H1 (cell line): Measurements from ENCODE around the gene SLC25A48. TPM values are rescaled to one million over a fixed set of nuclear protein-coding genes. Genes with fewer than 3 reads are reported as not detected.

Experiments used
- BACH1 ChIP-seq: IDR thresholded peaks from 2 replicates; pipeline ENCODE4 v1.6.1; 2012; ENCODE audit warnings: low read length, improper control_type of control experiment
- BCL11A ChIP-seq, 2 experiments: IDR thresholded peaks; one replicate each; pipeline ENCODE4 v1.6.1; 2011; ENCODE audit warnings: low read depth in 2 of 2, low read length in 2 of 2, mild to moderate bottlenecking in 2 of 2
- CBX8 ChIP-seq: fragments of 300-800, 300-1000 bp; sonication (generic); IDR thresholded peaks from 2 replicates; pipeline ENCODE4 v1.7.1; 2016; ENCODE audit warnings: low read depth, low read length, borderline replicate concordance
- EZH2 ChIP-seq: fragments of 200-600 bp; sonication (generic); IDR thresholded peaks from 2 replicates; pipeline ENCODE4 v1.7.1; 2012; ENCODE audit warnings: low read depth, mild to moderate bottlenecking, moderate library complexity, low read length, inconsistent platforms; ENCODE audit not compliant: severe bottlenecking
- JUND ChIP-seq: IDR thresholded peaks from 2 replicates; pipeline ENCODE4 v1.6.1; 2011; ENCODE audit warnings: mild to moderate bottlenecking, improper control_type of control experiment, low read length
- RNF2 ChIP-seq: fragments of 200-900, 300-1000 bp; sonication (generic); IDR thresholded peaks from 2 replicates; pipeline ENCODE4 v1.7.1; 2016; ENCODE audit warnings: borderline replicate concordance, low read depth, mild to moderate bottlenecking, antibody characterized with exemption, low read length; ENCODE audit not compliant: poor library complexity, severe bottlenecking; ENCODE audit errors: missing control alignments
- RXRA ChIP-seq: IDR thresholded peaks from 2 replicates; pipeline ENCODE4 v1.6.1; 2011; ENCODE audit warnings: low read depth, mild to moderate bottlenecking, low read length, moderate library complexity; ENCODE audit not compliant: insufficient read depth
- SP1 ChIP-seq: IDR thresholded peaks from 2 replicates; pipeline ENCODE4 v1.6.1; 2011; ENCODE audit warnings: low read depth, low read length
- TCF12 ChIP-seq: IDR thresholded peaks from 2 replicates; pipeline ENCODE4 v1.6.1; 2011; ENCODE audit warnings: low read depth, mild to moderate bottlenecking, low read length
- polyA plus RNA-seq, 7 experiments: library from polyadenylated mRNA; depleted of rRNA in 3 of 7; stranded (reverse) in 5 of 7; unstranded in 2 of 7; fragments of >200 nt in 5 of 7; fragments of 200-250 nt in 2 of 7; gene quantifications; 1 replicate in 5 of 7; 2 replicates in 1 of 7; 4 replicates in 1 of 7; pipeline versions ENCODE4 v1.2.1 to v1.2.3, GENCODE V29; 2011 to 2013; ENCODE audit warnings: missing spikeins in 2 of 7, mixed read lengths in 2 of 7
- total RNA-seq: library from RNA; stranded (reverse); fragmentation: NEBNext Ultra II Directional; extraction: Animal tissue kit (Norgen Biotek cat#: 25700); gene quantifications from 2 replicates; pipeline ENCODE4 v1.2.1, GENCODE V29; 2021

SLC25A48 gene
- total and polyA plus RNA-seq, 2 of the 8 experiments (the other 6 are each of a cell fraction or from before 2014, with no cell fraction given), result 1.3 to 1.8 TPM

- TF ChIP-seq RXRA (no peak), CBX8 (no peak), EZH2 (no peak), RNF2 (no peak), TCF12 (peak; percentile 98), BACH1 (peak; percentile 73), BCL11A (IDR thresholded peaks at IDR 0.05; ENCODE audit: low read depth in 2 of 2, low read length in 2 of 2) (no peak), SP1 (0 out of 2 replicates have a peak, but pooled peaks have one; percentile 24), JUND (no peak)
Observed at GRCh38 chr5:135821061-135821801, 13.2 kb upstream of the SLC25A48 start (continued).
